Fibroblast of lung (primary cell): ENCODE results near the gene ZNF157. TPM values are rescaled to one million over a fixed set of nuclear protein-coding genes. Genes with fewer than 3 reads are reported as not detected.

Source experiments
- DNase-seq, 2 donors: peaks; one replicate each; pipeline versions ENCODE4 v3.0.0 to v3.0.0-alpha.2; 2010; ENCODE audit warnings: low read depth in 2 of 2
- H2AFZ ChIP-seq: 2 replicates; pipeline ENCODE4 v1.5.1; 2012; ENCODE audit warnings: low read length, control low read depth, inconsistent platforms
- H3K27ac ChIP-seq: 2 replicates; pipeline ENCODE4 v1.5.1; 2011; ENCODE audit warnings: low read length, control low read depth; ENCODE audit not compliant: insufficient read depth
- H3K27me3 ChIP-seq: 2 replicates; pipeline ENCODE4 v1.5.1; 2011; ENCODE audit warnings: mild to moderate bottlenecking, low read length; ENCODE audit not compliant: control insufficient read depth, insufficient read depth
- H3K36me3 ChIP-seq: 2 replicates; pipeline ENCODE4 v1.5.1; 2011; ENCODE audit warnings: low read length; ENCODE audit not compliant: control insufficient read depth, insufficient read depth
- H3K4me1 ChIP-seq: 2 replicates; pipeline ENCODE4 v1.5.1; 2011; ENCODE audit warnings: low read length; ENCODE audit not compliant: control insufficient read depth, insufficient read depth; ENCODE audit errors: extremely low read depth
- H3K4me2 ChIP-seq: 2 replicates; pipeline ENCODE4 v1.5.1; 2011; ENCODE audit warnings: low read length, control low read depth; ENCODE audit not compliant: insufficient read depth; ENCODE audit errors: extremely low read depth
- H3K4me3 ChIP-seq, 4 experiments: fragments of 200-600 bp in 1 of 4; sonication (generic) in 1 of 4; replicated peaks in 1 of 4; 2 replicates each; pipeline ENCODE4 v1.5.1; 2011 to 2016; ENCODE audit warnings: low read length in 4 of 4, low read depth in 3 of 4, mild to moderate bottlenecking in 3 of 4, control low read depth in 2 of 4, inconsistent platforms in 1 of 4, mixed read lengths in 1 of 4; ENCODE audit not compliant: insufficient read depth in 1 of 4; ENCODE audit errors: control extremely low read depth in 1 of 4
- H3K79me2 ChIP-seq: 2 replicates; pipeline ENCODE4 v1.5.1; 2012; ENCODE audit warnings: mild to moderate bottlenecking, low read length, inconsistent platforms; ENCODE audit not compliant: control insufficient read depth, insufficient read depth
- H3K9ac ChIP-seq: 2 replicates; pipeline ENCODE4 v1.5.1; 2011; ENCODE audit warnings: mild to moderate bottlenecking, low read length, control low read depth; ENCODE audit not compliant: insufficient read depth
- H3K9me3 ChIP-seq: 2 replicates; pipeline ENCODE4 v1.5.1; 2012; ENCODE audit warnings: low read depth, low read length; ENCODE audit not compliant: control insufficient read depth, insufficient read depth
- H4K20me1 ChIP-seq: 2 replicates; pipeline ENCODE4 v1.5.1; 2011; ENCODE audit warnings: low read length; ENCODE audit not compliant: control insufficient read depth, insufficient read depth; ENCODE audit errors: extremely low read depth
- CTCF ChIP-seq, 2 donors: IDR thresholded peaks in 1 of 2; conservative IDR thresholded peaks in 1 of 2; 1 replicate in 1 of 2; 2 replicates in 1 of 2; pipeline ENCODE4 v1.5.1; 2011 to 2012; ENCODE audit warnings: low read length in 2 of 2, control low read depth in 1 of 2, inconsistent platforms in 1 of 2, low read depth in 1 of 2, mild to moderate bottlenecking in 1 of 2
- EZH2 ChIP-seq: IDR thresholded peaks from 2 replicates; pipeline ENCODE4 v1.5.1; 2012; ENCODE audit warnings: low read length, control low read depth, mild to moderate bottlenecking; ENCODE audit errors: missing control alignments
- polyA minus RNA-seq: library from RNA; depleted of rRNA, polyadenylated mRNA; stranded (reverse); fragments of >200 nt; gene quantifications from 2 replicates; pipeline ENCODE4 v1.2.3, GENCODE V29; 2011; ENCODE audit warnings: low replicate concordance
- polyA plus RNA-seq, 2 donors: library from polyadenylated mRNA; depleted of rRNA in 1 of 2; stranded (reverse) in 1 of 2; unstranded in 1 of 2; fragments of >200 nt; gene quantifications; 2 replicates each; pipeline ENCODE4 v1.2.1, GENCODE V29; 2011 to 2012; ENCODE audit warnings: missing spikeins in 1 of 2
- total RNA-seq: library from RNA; depleted of rRNA; stranded (reverse); fragments of >200 nt; gene quantifications from 2 replicates; pipeline ENCODE4 v1.2.1, GENCODE V29; 2014

Gene ZNF157
- 0.17 and 0.26 TPM in 2 replicates for total RNA-seq
- polyA plus RNA-seq: 0.02 TPM in 1 of 2 replicates, not detected in the other
- not detected in 2 replicates for polyA plus RNA-seq (2012)
- not detected in 2 replicates for polyA minus RNA-seq

GRCh38 chrX:47370278-47370677 is at the start of gene ZNF157:
ZNF157 (plus strand) TSS chrX:47370578; CDS start chrX:47370669, 91 bp downstream.
- no peak for TF ChIP-seq EZH2
- no peak for TF ChIP-seq CTCF (conservative IDR thresholded peaks at IDR 0.05 in 1 of 2, IDR thresholded peaks at IDR 0.05 in 1 of 2; ENCODE audit: low read depth in 1 of 2, low read length in 2 of 2)
- no peak for DNase-seq
- H3K9ac ChIP-seq: no peak within 1 kb of the TSS
- H2AFZ ChIP-seq: no peak within 1 kb of the TSS
- H3K27me3 ChIP-seq: no peaks in the 10 kb centered on the region
- no peak within 1 kb of the TSS for H3K4me3 ChIP-seq
- no peak within 1 kb of the TSS for H3K27ac ChIP-seq
- H3K4me2 ChIP-seq: no peak within 1 kb of the TSS
- no peaks in the 10 kb centered on the region for H3K9me3 ChIP-seq
- H3K4me1 ChIP-seq: no peaks in the 10 kb centered on the region
- no peaks in the 10 kb centered on the region for H4K20me1 ChIP-seq
- no peaks in the 10 kb centered on the region for H3K36me3 ChIP-seq
- H3K79me2 ChIP-seq: no peaks in the 10 kb centered on the region

DNA sequence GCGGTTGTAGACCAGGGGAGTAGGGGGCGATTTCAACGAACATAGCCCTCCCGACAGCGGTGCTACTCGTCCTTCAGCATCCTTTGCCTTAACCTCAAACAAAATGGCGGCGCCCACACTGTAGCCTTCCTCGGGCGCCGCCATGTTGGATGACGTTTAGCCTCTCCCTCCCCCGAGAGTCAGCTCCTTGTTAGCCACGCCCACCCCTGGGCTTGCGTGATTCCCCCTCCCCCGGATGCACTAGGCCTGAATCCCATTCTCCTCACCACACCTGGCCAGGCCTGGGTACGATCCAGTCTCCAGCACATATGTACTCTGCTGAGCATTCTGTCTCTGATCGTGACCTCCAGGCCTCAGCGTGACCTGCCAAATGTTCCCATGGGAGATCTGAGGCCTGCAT is 49.0 kb upstream of the ZNF157 start:
- Histone ChIP-seq H3K27ac (no peak overlapping the region), H3K27me3 (no peaks in the 10 kb centered on the region), H3K79me2 (no peaks in the 10 kb centered on the region), H2AFZ (peak overlapping the region; percentile 57), H3K4me3 (no peak overlapping the region), H3K9me3 (no peaks in the 10 kb centered on the region), H4K20me1 (no peaks in the 10 kb centered on the region), H3K36me3 (no peaks in the 10 kb centered on the region), H3K4me1 (no peaks in the 10 kb centered on the region), H3K9ac (no peak overlapping the region), H3K4me2 (no peak overlapping the region)
- TF ChIP-seq CTCF (conservative IDR thresholded peaks at IDR 0.05 in 1 of 2, IDR thresholded peaks at IDR 0.05 in 1 of 2; ENCODE audit: low read depth in 1 of 2, low read length in 2 of 2) (no peak), EZH2 (no peak)
- DNase-seq: peak; percentile 62 to 66

DNA sequence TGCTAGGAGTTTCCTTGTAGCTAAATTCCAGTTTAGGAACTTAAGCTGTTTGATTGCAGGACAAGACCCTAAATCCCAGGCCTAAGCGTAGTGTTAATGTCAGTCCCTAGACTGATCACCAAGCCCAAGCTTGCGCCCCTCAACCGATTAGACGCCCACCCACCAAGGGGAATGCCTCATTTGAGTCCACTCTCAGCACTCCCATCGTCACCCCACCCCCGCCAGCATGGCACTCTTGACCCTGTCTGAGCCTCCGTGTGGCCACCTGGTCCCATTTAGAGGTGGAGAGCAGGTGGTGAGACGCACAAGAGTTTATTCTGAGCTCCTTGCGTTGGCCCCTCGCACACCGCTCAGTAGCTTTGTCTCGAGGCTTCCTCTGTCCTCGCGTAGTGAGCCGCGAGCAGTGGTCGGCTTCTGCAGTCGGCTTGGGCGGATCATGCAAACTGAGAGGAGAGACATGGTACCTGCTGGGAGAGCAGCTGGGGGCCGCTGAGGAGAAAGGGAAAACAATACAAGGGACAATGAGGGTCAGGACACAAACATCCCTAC is 48.5 kb upstream of the ZNF157 start:
- Histone ChIP-seq H3K9ac (no peak overlapping the region), H3K79me2 (no peaks in the 10 kb centered on the region), H3K4me3 (no peak overlapping the region), H3K4me2 (no peak overlapping the region), H2AFZ (no peak overlapping the region), H3K27ac (no peak overlapping the region), H4K20me1 (no peaks in the 10 kb centered on the region), H3K4me1 (no peaks in the 10 kb centered on the region), H3K36me3 (no peaks in the 10 kb centered on the region), H3K27me3 (no peaks in the 10 kb centered on the region), H3K9me3 (no peaks in the 10 kb centered on the region)
- no peak for DNase-seq
- TF ChIP-seq CTCF (conservative IDR thresholded peaks at IDR 0.05 in 1 of 2, IDR thresholded peaks at IDR 0.05 in 1 of 2; ENCODE audit: low read depth in 1 of 2, low read length in 2 of 2) (no peak), EZH2 (no peak)
